Bronchial epithelial cell (primary cell): ENCODE measurements around the gene IFI44L. TPM values are rescaled to one million over a fixed set of nuclear protein-coding genes. Genes with fewer than 3 reads are reported as not detected.
A peak's percentile ranks its signal among the peaks of the same experiment; 100 is the strongest.

Experiments used
- DNase-seq: peaks from one replicate; pipeline ENCODE4 v3.0.0-alpha.2; 2010; ENCODE audit warnings: low read depth
- FAIRE-seq: peaks from 2 replicates; lab custom pipeline; 2011; peaks lifted over from hg19 to GRCh38; lab: Jason Lieb, UNC
- H3K27me3 ChIP-seq: 2 replicates; pipeline ENCODE4 v1.5.1; 2011; ENCODE audit warnings: low read length; ENCODE audit not compliant: control insufficient read depth, insufficient read depth
- H3K36me3 ChIP-seq: 2 replicates; pipeline ENCODE4 v1.5.1; 2011; ENCODE audit warnings: low read length; ENCODE audit not compliant: control insufficient read depth, insufficient read depth
- H3K4me3 ChIP-seq: 2 replicates; pipeline ENCODE4 v1.5.1; 2011; ENCODE audit warnings: mild to moderate bottlenecking, low read depth, low read length, control low read depth
- CTCF ChIP-seq: IDR thresholded peaks from 2 replicates; pipeline ENCODE4 v1.5.1; 2011; ENCODE audit warnings: mild to moderate bottlenecking, moderate library complexity, low read length, control low read depth, inconsistent platforms; ENCODE audit not compliant: insufficient read depth, severe bottlenecking
- total RNA-seq: library from RNA; depleted of rRNA; stranded (reverse); fragments of >200 nt; gene quantifications from 2 replicates; pipeline ENCODE4 v1.2.1, GENCODE V29; 2014

The IFI44L gene
- total RNA-seq, 1 donor from 2014 or later: not detected

GRCh38 chr1:78668427-78668826, 48.2 kb downstream of the IFI44L start:
- H3K27me3 ChIP-seq: no peaks in the 10 kb centered on the region
- DNase-seq (no peak), FAIRE-seq (no peak)
- TF ChIP-seq CTCF: no peak
- H3K4me3 ChIP-seq: no peak overlapping the region
- H3K36me3 ChIP-seq: no peaks in the 10 kb centered on the region

GRCh38 chr1:78672428-78672827, 52.2 kb downstream of the IFI44L start:
- no peak for TF ChIP-seq CTCF
- Histone ChIP-seq H3K27me3 (no peaks in the 10 kb centered on the region), H3K4me3 (no peak overlapping the region), H3K36me3 (no peaks in the 10 kb centered on the region)
- FAIRE-seq: no peak
- DNase-seq: peak; percentile 56

- no peaks in the 10 kb centered on the region for H3K27me3 ChIP-seq
- FAIRE-seq (no peak), DNase-seq (no peak)
- no peak overlapping the region for H3K4me3 ChIP-seq
- TF ChIP-seq CTCF: no peak
- no peaks in the 10 kb centered on the region for H3K36me3 ChIP-seq
These were observed 52.9 kb downstream of the IFI44L start for GRCh38 chr1:78673120-78673519.

DNA sequence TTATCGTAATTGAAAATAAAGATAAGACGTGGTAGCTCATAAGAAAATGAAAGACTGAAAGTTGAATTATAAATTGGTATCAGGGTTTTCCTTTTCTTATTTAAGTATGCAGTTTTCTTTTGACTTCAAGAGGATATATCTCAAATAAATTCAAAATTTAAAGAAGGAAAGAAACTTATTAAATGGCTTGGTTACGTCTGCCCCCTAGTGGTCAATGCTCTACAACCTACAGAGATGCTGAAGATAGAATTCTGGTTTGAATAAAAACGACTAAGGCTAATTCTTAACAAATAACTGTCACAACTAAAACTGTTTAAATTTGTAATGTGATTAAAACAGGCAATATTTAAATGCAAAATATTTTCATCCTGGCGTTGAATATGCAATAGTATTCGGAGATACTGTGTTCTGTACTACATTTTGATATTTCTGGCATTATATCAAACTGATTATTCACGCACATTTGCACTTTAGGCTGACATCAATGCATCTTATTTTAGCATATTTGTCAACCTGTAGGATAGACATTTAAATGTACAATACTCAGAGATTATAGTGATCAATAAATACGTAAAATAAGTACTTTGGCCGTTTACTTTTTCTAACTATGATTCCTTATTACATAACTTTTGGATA, 56.2 kb downstream of the IFI44L start:
- TF ChIP-seq CTCF: peak; percentile 48
- FAIRE-seq: no peak
- DNase-seq: peak; percentile 61
- Histone ChIP-seq H3K4me3 (no peak overlapping the region), H3K27me3 (no peaks in the 10 kb centered on the region), H3K36me3 (no peaks in the 10 kb centered on the region)

- FAIRE-seq: no peak
- Histone ChIP-seq H3K4me3 (no peak overlapping the region), H3K27me3 (no peaks in the 10 kb centered on the region), H3K36me3 (no peaks in the 10 kb centered on the region)
- DNase-seq: no peak
- TF ChIP-seq CTCF: no peak
These were observed 56.7 kb downstream of the IFI44L start for GRCh38 chr1:78676993-78677392.

DNA sequence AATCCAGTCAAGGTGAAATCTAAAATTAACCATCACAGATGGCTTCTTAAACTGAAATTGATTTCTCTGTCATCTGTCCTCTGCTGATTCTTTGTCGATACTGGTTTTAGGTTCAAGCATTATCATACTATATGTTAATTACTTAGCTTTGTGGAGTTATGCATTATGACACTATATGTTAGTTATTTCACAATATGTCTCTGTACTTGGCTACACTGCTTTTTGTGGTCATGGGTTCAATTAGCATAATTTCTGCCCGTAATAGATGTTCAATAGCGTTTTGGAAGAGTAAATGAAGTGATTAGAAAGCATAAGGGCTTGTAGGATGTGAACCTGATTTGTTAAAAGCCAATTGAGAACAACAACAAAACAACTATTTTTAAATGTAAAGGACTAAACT, 57.5 kb downstream of the IFI44L start:
- H3K36me3 ChIP-seq: no peaks in the 10 kb centered on the region
- no peak for TF ChIP-seq CTCF
- no peak for FAIRE-seq
- no peak for DNase-seq
- H3K4me3 ChIP-seq: no peak overlapping the region
- no peaks in the 10 kb centered on the region for H3K27me3 ChIP-seq
